HG02571 (cell line): ENCODE data around the gene NTRK3.

Experiments
- ATAC-seq: cut with Tn5 transposase; IDR thresholded peaks from one replicate; pipeline ENCODE4 v1.9.1; 2021; ENCODE audit warnings: mild to moderate bottlenecking, moderate library complexity; ENCODE audit not compliant: unreplicated experiment

Gene NTRK3

GRCh38 chr15:88258093-88258641, 1.6 kb upstream of the NTRK3 start:
- ATAC-seq = no peak

DNA sequence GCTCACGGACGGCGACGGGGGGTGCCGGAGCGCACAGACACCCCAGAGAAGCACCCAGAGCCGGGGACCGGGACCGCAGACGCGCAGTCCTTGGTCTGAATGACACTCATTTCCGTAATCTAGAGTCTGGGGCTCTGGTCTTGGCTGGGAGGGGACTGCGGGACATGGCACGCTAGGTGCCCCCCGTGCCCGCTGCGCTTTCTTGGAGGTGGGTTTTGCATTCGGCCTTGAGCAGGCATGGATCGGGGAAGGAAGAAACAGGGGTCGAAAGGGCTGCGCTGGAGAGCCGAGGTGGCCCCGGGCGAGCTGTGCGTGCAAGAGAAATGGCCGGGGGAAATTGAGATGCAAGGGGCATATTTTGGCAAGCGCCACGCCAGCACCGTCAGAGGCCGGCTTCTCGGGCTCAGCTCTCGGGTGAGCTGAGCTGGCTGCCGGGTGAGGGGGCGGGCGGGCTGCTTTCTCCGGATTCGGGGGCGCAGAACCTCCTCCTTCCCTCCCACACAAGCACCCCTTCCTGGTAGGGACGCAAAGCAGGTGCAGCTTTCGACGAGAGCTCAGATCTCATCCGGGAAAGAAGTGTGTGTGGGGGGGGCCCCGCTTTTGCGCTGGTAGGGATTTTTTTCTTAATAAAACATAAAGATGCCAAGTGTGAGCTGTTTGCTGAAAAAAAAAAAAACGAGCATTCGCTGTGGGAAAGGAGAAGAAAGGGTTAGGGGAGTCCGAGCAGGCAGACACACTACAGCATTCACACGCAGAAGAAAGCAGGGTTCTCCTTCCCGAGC, 963 bp upstream of the NTRK3 start:
- ATAC-seq = no peak

- ATAC-seq = no peak
These were observed 858 bp downstream of the NTRK3 start for GRCh38 chr15:88255484-88256278.

GRCh38 chr15:88255087-88255483, 1.5 kb downstream of the NTRK3 start:
- no peak for ATAC-seq

GRCh38 chr15:88252441-88252840, 4.1 kb downstream of the NTRK3 start:
- ATAC-seq = no peak

DNA sequence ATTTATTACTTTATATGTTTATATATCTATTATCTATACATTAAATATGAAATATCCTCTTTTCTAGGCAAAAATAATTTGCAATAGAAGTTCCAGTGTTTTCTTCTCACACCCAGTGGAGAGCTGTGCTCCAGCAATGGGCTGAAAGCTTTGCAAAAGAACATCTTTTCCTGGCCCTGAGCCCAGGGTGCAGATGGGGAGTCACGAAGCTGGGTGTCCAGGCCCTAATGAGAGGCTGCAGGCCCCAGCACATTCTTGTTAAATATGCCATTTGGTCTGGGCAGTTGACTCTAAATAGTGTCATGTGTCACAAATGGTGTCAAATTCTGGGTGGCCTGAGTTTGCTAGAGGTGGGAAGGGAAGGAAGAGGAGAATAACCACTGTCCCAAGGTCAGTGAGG, 5.7 kb downstream of the NTRK3 start:
- no peak for ATAC-seq

DNA sequence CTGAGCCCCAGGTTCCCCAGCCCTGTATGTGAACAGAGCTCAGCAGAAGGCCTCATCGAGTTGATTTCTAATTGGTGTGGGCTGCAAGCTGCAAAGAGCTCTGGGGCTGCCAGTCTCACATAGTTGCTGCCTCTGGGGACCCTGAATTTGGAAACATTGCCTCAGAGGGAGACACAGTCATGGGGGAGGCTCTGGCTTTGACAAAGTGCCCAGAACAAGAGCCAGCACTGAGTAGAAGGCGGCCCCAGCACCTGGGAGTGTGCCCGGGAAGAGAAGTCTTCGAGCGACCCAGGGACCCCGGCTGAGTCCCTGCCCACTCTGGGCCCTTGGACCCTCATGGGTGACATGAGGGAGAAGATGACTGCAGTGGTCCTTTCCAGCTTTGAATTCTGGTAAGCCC, 7.3 kb downstream of the NTRK3 start:
- no peak for ATAC-seq

GRCh38 chr15:88247914-88248313, 8.6 kb downstream of the NTRK3 start:
- ATAC-seq = no peak

- ATAC-seq = peak; percentile 61
These were observed 9.7 kb downstream of the NTRK3 start for GRCh38 chr15:88246666-88247446.

GRCh38 chr15:88246081-88246480, 10.5 kb downstream of the NTRK3 start:
- ATAC-seq = no peak

- ATAC-seq = no peak
These were observed 12.4 kb downstream of the NTRK3 start for GRCh38 chr15:88243895-88244787.

GRCh38 chr15:88242586-88243555, 13.7 kb downstream of the NTRK3 start:
- no peak for ATAC-seq

GRCh38 chr15:88241461-88241860, 15.1 kb downstream of the NTRK3 start:
- no peak for ATAC-seq

GRCh38 chr15:88241060-88241459, 15.5 kb downstream of the NTRK3 start:
- no peak for ATAC-seq

DNA sequence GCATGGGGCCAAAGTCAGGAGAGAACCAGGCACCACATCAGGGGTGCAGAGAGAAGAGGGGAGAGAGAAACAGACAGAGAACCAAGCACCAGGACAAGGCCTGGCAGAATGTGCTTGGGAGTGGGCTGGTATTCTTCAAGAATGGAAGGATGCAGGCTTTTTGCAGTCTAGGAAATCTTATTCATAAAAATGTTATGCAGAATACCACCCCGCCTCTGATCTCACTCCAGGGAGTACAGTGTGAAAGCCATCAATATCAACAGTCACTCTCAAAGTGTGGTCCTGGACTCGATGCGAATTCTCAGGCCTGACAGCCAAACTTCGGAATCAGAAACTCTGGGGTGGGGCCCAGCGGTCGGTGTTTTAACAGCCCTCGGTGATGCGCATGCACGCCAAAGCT, 16.9 kb downstream of the NTRK3 start:
- no peak for ATAC-seq

DNA sequence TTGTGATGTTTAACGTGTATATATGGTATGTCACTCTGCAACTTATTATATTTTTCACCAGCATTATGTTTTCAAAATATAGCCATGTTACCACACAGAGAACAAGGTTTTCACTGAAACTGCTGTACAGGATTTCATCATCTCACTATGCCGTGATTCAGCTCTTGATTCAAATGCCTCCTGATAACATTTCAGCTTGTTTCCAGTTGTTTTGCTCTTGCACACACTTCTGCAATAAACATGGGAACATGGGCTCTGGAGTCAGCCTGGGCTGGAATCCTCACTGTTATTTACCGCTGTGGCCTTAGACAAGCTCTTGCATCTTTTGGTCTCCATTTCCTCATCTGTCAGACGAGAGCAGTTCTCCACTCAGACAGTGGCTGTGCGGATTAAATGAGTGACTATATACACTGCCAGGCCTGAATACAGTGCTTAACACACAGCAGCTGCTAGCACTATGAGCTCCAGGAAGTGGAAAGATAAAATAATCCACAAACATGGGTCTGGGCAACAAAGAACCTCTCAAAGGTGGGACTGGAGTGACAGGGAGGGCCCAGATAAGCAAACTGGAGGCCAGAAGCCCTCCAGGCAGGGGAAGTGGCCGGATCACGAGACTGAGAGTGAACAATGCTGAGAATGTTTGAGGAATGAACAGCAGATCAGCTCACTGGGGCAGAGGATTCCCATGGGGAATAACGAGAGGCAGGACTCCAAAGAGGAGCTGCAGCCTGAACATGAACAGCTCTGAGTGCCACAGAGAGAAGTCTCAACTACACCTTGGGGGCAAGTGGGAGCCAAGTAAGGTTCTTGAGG, 17.7 kb downstream of the NTRK3 start:
- no peak for ATAC-seq

DNA sequence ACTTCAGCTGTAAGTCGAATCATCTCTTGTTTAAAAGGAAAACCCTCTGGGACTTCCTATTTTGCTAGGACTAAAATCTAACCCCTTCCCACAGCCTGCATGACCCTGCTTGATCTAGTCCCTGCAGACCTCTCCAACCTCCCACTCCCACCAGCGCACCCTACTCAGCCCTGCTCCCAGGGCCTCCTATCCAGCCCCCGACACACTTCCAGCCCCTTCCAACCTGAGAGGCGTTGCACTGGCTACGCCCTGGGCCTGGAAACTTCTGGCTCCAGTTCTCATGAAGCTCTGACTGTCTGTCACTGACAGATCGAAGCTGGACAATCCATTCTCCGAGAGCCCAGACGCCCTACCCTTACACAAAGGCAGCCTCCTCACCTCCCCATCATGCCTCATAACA, 21.8 kb downstream of the NTRK3 start:
- no peak for ATAC-seq

DNA sequence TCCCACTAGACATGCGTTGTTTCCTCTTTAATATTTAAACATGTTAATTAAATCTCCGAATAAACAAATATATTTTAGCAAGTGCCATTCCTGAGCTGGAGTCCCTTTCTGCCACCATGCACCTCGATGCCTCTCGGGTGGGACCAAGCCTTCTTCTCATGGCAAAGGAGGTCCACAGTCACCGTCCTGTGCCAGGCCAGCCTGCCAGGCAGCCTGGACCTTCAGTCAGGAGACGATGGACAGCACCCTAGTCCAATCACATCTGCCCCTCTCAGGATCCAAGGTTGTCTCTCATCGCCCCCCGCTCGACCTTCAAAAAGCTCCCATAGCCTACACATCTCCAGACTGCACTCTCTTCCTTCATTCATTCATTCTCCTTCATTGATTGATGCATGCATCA, 22.6 kb downstream of the NTRK3 start:
- ATAC-seq = no peak
